CD4-positive, alpha-beta memory T cell (primary cell): ENCODE measurements around the gene FAM222B. TPM values are rescaled to one million over a fixed set of nuclear protein-coding genes. Genes with fewer than 3 reads are reported as not detected.

ENCODE experiments used
- CTCF ChIA-PET: fragments of 350-600 bp; sonication (Branson Sonifier 250); formaldehyde crosslinking; loops from one replicate; lab custom pipeline; 2021; ENCODE audit warnings: inconsistent platforms; ENCODE audit not compliant: partially characterized antibody; lab: Charles Lee
- POLR2A ChIA-PET: fragments of 350-600 bp; sonication (Branson Sonifier 250); formaldehyde crosslinking; loops from one replicate; lab custom pipeline; 2021; ENCODE audit not compliant: partially characterized antibody; lab: Charles Lee
- DNase-seq, 5 donors: peaks; one replicate each; pipeline versions ENCODE4 v3.0.0 to v3.0.0-alpha.2; 2020 to 2022; ENCODE audit warnings: mixed read lengths in 1 of 5
- H3K27ac ChIP-seq: one replicate; pipeline ENCODE4 v1.7.0; 2013; ENCODE audit warnings: low read depth, low read length
- H3K27me3 ChIP-seq: 2 replicates; pipeline ENCODE4 v1.7.0; 2013; ENCODE audit warnings: mild to moderate bottlenecking, low read length, moderate library complexity; ENCODE audit not compliant: insufficient read depth
- H3K36me3 ChIP-seq: 2 replicates; pipeline ENCODE4 v1.7.0; 2013; ENCODE audit warnings: mild to moderate bottlenecking, low read length, moderate library complexity; ENCODE audit not compliant: insufficient read depth
- H3K4me1 ChIP-seq: 2 replicates; pipeline ENCODE4 v1.7.0; 2013; ENCODE audit warnings: mild to moderate bottlenecking, low read length, moderate library complexity; ENCODE audit not compliant: insufficient read depth
- H3K4me3 ChIP-seq, 2 donors: one replicate each; pipeline ENCODE4 v1.7.0; 2013; ENCODE audit warnings: low read length in 2 of 2, mild to moderate bottlenecking in 1 of 2
- H3K9me3 ChIP-seq, 2 donors: one replicate each; pipeline ENCODE4 v1.7.0; 2013; ENCODE audit warnings: low read length in 2 of 2, control low read depth in 1 of 2; ENCODE audit not compliant: control insufficient read depth in 1 of 2
- H3K27ac Mint-ChIP-seq, 7 donors: one replicate each; pipeline ENCODE4 v1.8.0; 2020 to 2021; ENCODE audit warnings: mixed read lengths in 7 of 7, mild to moderate bottlenecking in 6 of 7, inconsistent platforms in 3 of 7, moderate library complexity in 3 of 7
- H3K27me3 Mint-ChIP-seq, 2 donors: one replicate each; pipeline ENCODE4 v1.8.0; 2020 to 2021; ENCODE audit warnings: mixed read lengths in 2 of 2
- H3K36me3 Mint-ChIP-seq, 2 donors: one replicate each; pipeline ENCODE4 v1.8.0; 2020 to 2021; ENCODE audit warnings: mixed read lengths in 2 of 2, inconsistent platforms in 1 of 2, mild to moderate bottlenecking in 1 of 2
- H3K4me1 Mint-ChIP-seq, 4 donors: one replicate each; pipeline ENCODE4 v1.8.0; 2020 to 2021; ENCODE audit warnings: mixed read lengths in 4 of 4, mild to moderate bottlenecking in 1 of 4
- H3K4me3 Mint-ChIP-seq, 8 donors: one replicate each; pipeline ENCODE4 v1.8.0; 2020 to 2021; ENCODE audit warnings: mixed read lengths in 8 of 8, mild to moderate bottlenecking in 7 of 8, moderate library complexity in 6 of 8, inconsistent platforms in 3 of 8
- H3K9me3 Mint-ChIP-seq, 8 donors: one replicate each; pipeline ENCODE4 v1.8.0; 2020 to 2021; ENCODE audit warnings: mixed read lengths in 8 of 8, mild to moderate bottlenecking in 5 of 8, inconsistent platforms in 3 of 8, moderate library complexity in 1 of 8
- intact Hi-C: fragments of 100-400 bp; cut with micrococcal nuclease; formaldehyde crosslinking; loops from one replicate; pipeline ENCODE4 v1.15.1; 2023
- polyA plus RNA-seq, 2 donors: library from polyadenylated mRNA; unstranded; fragments of 300-500 nt; fragmentation: Illumina TruSeq; gene quantifications; one replicate each; pipeline ENCODE4 v1.2.3, GENCODE V29; 2021
- total RNA-seq, 2 experiments: library from RNA; stranded (reverse); gene quantifications; one replicate each; pipeline ENCODE4 v1.2.3, GENCODE V29; 2021

Gene FAM222B
- total and polyA plus RNA-seq, 4 experiments from 2014 or later: 7.9 to 23.2 (median 21.0) TPM

GRCh38 chr17:28827672-28828071 is 14.9 kb downstream of the FAM222B start:
- peaks cover 11 to 21% of the 10 kb centered on the region in 2 donors for H3K36me3 Mint-ChIP-seq
- Histone ChIP-seq H3K4me1 (no peaks in the 10 kb centered on the region), H3K27ac (no peak overlapping the region), H3K27me3 (no peaks in the 10 kb centered on the region), H3K4me3 (no peak overlapping the region), H3K9me3 (no peaks in the 10 kb centered on the region), H3K36me3 (peaks cover 5% of the 10 kb centered on the region)
- H3K27me3 Mint-ChIP-seq: no peaks in the 10 kb centered on the region
- H3K4me1 Mint-ChIP-seq: peaks cover 14 to 25% (median 16%) of the 10 kb centered on the region in 4 donors
- peak overlapping the region in 4 of 7 donors; percentile 5 to 71 (median 54) for H3K27ac Mint-ChIP-seq
- CTCF ChIA-PET: interaction anchor here (0.6 to 2.0 kb wide), 6 partner anchors 9 to 290 kb away, joined by 3 to 6 read pairs (median 3); partner anchors contain the start of gene TLCD1
- no peaks in the 10 kb centered on the region for H3K9me3 Mint-ChIP-seq
- H3K4me3 Mint-ChIP-seq: no peak overlapping the region
- POLR2A ChIA-PET: interaction anchor here (1.3 kb wide), 1 partner anchor 15 kb away, joined by 4 read pairs; the partner anchor contains the start of gene FAM222B
- intact Hi-C loops: no loop called here
- no peak for DNase-seq

GRCh38 chr17:28819582-28819981 is 23.0 kb downstream of the FAM222B start:
- Histone ChIP-seq H3K36me3 (no peaks in the 10 kb centered on the region), H3K4me1 (peaks cover 7% of the 10 kb centered on the region), H3K27me3 (no peaks in the 10 kb centered on the region), H3K4me3 (no peak overlapping the region), H3K9me3 (no peaks in the 10 kb centered on the region), H3K27ac (no peak overlapping the region)
- Mint-ChIP-seq H3K4me1 (peaks cover 0 to 19% (median 15%) of the 10 kb centered on the region in 4 donors), H3K27me3 (no peaks in the 10 kb centered on the region), H3K9me3 (no peaks in the 10 kb centered on the region), H3K4me3 (no peak overlapping the region), H3K27ac (peak overlapping the region in 1 of 7 donors; percentile 7), H3K36me3 (peaks cover 4 to 7% of the 10 kb centered on the region in 2 donors)
- POLR2A ChIA-PET: interaction anchor here (1.1 kb wide), 1 partner anchor 13 kb away, joined by 4 read pairs; no protein-coding TSS in a partner anchor
- intact Hi-C loops: no loop called here
- no peak for DNase-seq
- CTCF ChIA-PET: interaction anchor here (1.2 to 2.2 kb wide), 3 partner anchors 9 to 132 kb away, joined by 3 to 11 read pairs (median 6); no protein-coding TSS in a partner anchor

- Histone ChIP-seq H3K27ac (no peak overlapping the region), H3K4me1 (peaks cover 7% of the 10 kb centered on the region), H3K27me3 (no peaks in the 10 kb centered on the region), H3K36me3 (no peaks in the 10 kb centered on the region), H3K4me3 (no peak overlapping the region), H3K9me3 (no peaks in the 10 kb centered on the region)
- Mint-ChIP-seq H3K27me3 (no peaks in the 10 kb centered on the region), H3K9me3 (no peaks in the 10 kb centered on the region), H3K27ac (peak overlapping the region in 6 of 7 donors; percentile 1 to 65 (median 37)), H3K4me3 (no peak overlapping the region), H3K4me1 (peaks cover 0 to 16% (median 13%) of the 10 kb centered on the region in 4 donors), H3K36me3 (peaks cover 2 to 4% of the 10 kb centered on the region in 2 donors)
- intact Hi-C loops: no loop called here
- CTCF ChIA-PET: interaction anchor here (1.2 to 2.2 kb wide), 3 partner anchors 8 to 133 kb away, joined by 3 to 11 read pairs (median 6); no protein-coding TSS in a partner anchor
- DNase-seq: no peak
- POLR2A ChIA-PET: interaction anchor here (1.1 kb wide), 1 partner anchor 14 kb away, joined by 4 read pairs; no protein-coding TSS in a partner anchor
Observed at GRCh38 chr17:28818819-28819221, 23.8 kb downstream of the FAM222B start.

- CTCF ChIA-PET: interaction anchor here (0.6 to 0.7 kb wide), 2 partner anchors 11 to 41 kb away, joined by 3 to 4 read pairs; no protein-coding TSS in a partner anchor
- H3K36me3 Mint-ChIP-seq: peaks cover 0 to 6% of the 10 kb centered on the region in 2 donors
- no peak for DNase-seq
- peaks cover 12 to 21% (median 19%) of the 10 kb centered on the region in 4 donors for H3K4me1 Mint-ChIP-seq
- Histone ChIP-seq H3K9me3 (no peaks in the 10 kb centered on the region), H3K36me3 (no peaks in the 10 kb centered on the region), H3K27me3 (no peaks in the 10 kb centered on the region), H3K4me3 (no peak overlapping the region), H3K4me1 (peaks cover 16% of the 10 kb centered on the region), H3K27ac (no peak overlapping the region)
- H3K4me3 Mint-ChIP-seq: no peak overlapping the region
- H3K9me3 Mint-ChIP-seq: no peaks in the 10 kb centered on the region
- peak overlapping the region in 3 of 7 donors; percentile 10 to 82 (median 61) for H3K27ac Mint-ChIP-seq
- POLR2A ChIA-PET: no interaction called here
- no peaks in the 10 kb centered on the region for H3K27me3 Mint-ChIP-seq
- intact Hi-C loops: no loop called here
Observed at GRCh38 chr17:28816540-28816939, 26.1 kb downstream of the FAM222B start.

GRCh38 chr17:28812748-28813377 is 29.7 kb downstream of the FAM222B start:
- no peaks in the 10 kb centered on the region for H3K9me3 ChIP-seq
- peak overlapping the region; percentile 90 for H3K27ac ChIP-seq
- H3K36me3 ChIP-seq: no peaks in the 10 kb centered on the region
- Mint-ChIP-seq H3K4me3 (peak overlapping the region; percentile 90 to 98 (median 92)), H3K27ac (peak overlapping the region; percentile 94 to 100 (median 98)), H3K4me1 (peaks cover 17 to 43% (median 33%) of the 10 kb centered on the region in 4 donors), H3K27me3 (no peaks in the 10 kb centered on the region), H3K9me3 (no peaks in the 10 kb centered on the region), H3K36me3 (peaks cover 2 to 13% of the 10 kb centered on the region in 2 donors)
- H3K4me3 ChIP-seq: peak overlapping the region; percentile 75 to 84
- CTCF ChIA-PET: interaction anchor here (2.6 to 3.4 kb wide), 2 partner anchors 49 to 86 kb away, joined by 14 to 30 read pairs; partner anchors contain the start of gene TLCD1
- peaks cover 38% of the 10 kb centered on the region for H3K4me1 ChIP-seq
- H3K27me3 ChIP-seq: no peaks in the 10 kb centered on the region
- intact Hi-C loops: loop anchor here (1.0 to 2.0 kb wide), 6 partner anchors 30 to 139 kb away; partner anchors contain the start of genes DHRS13, FAM222B and NEK8
- peak; percentile 3 to 84 (median 74) for DNase-seq
- POLR2A ChIA-PET: interaction anchor here (0.7 to 1.7 kb wide), 8 partner anchors 11 to 136 kb away, joined by 3 to 9 read pairs (median 4); partner anchors contain the start of genes FAM222B, NEK8 and RPL23A

- H3K36me3 ChIP-seq: no peaks in the 10 kb centered on the region
- no peaks in the 10 kb centered on the region for H3K9me3 ChIP-seq
- intact Hi-C loops: loop anchor here (1.0 to 2.0 kb wide), 6 partner anchors 31 to 140 kb away; partner anchors contain the start of genes DHRS13, FAM222B and NEK8
- H3K4me3 ChIP-seq: peak overlapping the region; percentile 75 to 84
- Mint-ChIP-seq H3K36me3 (peaks cover 5 to 17% of the 10 kb centered on the region in 2 donors), H3K4me1 (peaks cover 19 to 47% (median 37%) of the 10 kb centered on the region in 4 donors), H3K27ac (peak overlapping the region; percentile 94 to 100 (median 98)), H3K9me3 (no peaks in the 10 kb centered on the region), H3K4me3 (peak overlapping the region; percentile 90 to 98 (median 93)), H3K27me3 (no peaks in the 10 kb centered on the region)
- ChIA-PET CTCF (interaction anchor here (0.6 to 3.4 kb wide), 4 partner anchors 11 to 85 kb away, joined by 3 to 30 read pairs (median 9); partner anchors contain the start of gene TLCD1), POLR2A (interaction anchor here (0.7 to 1.7 kb wide), 12 partner anchors 11 to 140 kb away, joined by 3 to 9 read pairs (median 4); partner anchors contain the start of genes FAM222B, NEK8 and RPL23A)
- H3K27ac ChIP-seq: peak overlapping the region; percentile 90
- DNase-seq: peak; percentile 94 to 97 (median 95)
- peaks cover 44% of the 10 kb centered on the region for H3K4me1 ChIP-seq
- H3K27me3 ChIP-seq: no peaks in the 10 kb centered on the region
Observed at GRCh38 chr17:28812091-28812747, 30.4 kb downstream of the FAM222B start.
